ENCODE data around the gene IYD. TPM values are rescaled to one million over a fixed set of nuclear protein-coding genes. Genes with fewer than 3 reads are reported as not detected.
A peak's percentile ranks its signal among the peaks of the same experiment; 100 is the strongest.

IYD gene, protein sequence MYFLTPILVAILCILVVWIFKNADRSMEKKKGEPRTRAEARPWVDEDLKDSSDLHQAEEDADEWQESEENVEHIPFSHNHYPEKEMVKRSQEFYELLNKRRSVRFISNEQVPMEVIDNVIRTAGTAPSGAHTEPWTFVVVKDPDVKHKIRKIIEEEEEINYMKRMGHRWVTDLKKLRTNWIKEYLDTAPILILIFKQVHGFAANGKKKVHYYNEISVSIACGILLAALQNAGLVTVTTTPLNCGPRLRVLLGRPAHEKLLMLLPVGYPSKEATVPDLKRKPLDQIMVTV
- under 1 TPM; 0.09 to 0.75 (median 0.26) TPM for total RNA-seq
- polyA plus RNA-seq: under 1 TPM in 1 of 2 donors, not detected in 1; 0.12 TPM

GRCh38 chr6:150368762-150369161 is at the start of gene IYD:
Gene IYD (plus strand): TSS chr6:150369012. CDS start chr6:150369032, 20 bp downstream.
- TF ChIP-seq, protein P1, sequence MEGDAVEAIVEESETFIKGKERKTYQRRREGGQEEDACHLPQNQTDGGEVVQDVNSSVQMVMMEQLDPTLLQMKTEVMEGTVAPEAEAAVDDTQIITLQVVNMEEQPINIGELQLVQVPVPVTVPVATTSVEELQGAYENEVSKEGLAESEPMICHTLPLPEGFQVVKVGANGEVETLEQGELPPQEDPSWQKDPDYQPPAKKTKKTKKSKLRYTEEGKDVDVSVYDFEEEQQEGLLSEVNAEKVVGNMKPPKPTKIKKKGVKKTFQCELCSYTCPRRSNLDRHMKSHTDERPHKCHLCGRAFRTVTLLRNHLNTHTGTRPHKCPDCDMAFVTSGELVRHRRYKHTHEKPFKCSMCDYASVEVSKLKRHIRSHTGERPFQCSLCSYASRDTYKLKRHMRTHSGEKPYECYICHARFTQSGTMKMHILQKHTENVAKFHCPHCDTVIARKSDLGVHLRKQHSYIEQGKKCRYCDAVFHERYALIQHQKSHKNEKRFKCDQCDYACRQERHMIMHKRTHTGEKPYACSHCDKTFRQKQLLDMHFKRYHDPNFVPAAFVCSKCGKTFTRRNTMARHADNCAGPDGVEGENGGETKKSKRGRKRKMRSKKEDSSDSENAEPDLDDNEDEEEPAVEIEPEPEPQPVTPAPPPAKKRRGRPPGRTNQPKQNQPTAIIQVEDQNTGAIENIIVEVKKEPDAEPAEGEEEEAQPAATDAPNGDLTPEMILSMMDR (IDR thresholded peaks at IDR 0.05): no peak
- intact Hi-C loops (cut with DNase I): no loop called here
- ATAC-seq: peak in 3 of 4 donors; percentile 40 to 65 (median 52)
- Histone ChIP-seq H3K4me3 (no peak within 1 kb of the TSS), H3K36me3 (no peaks in the 10 kb centered on the region), H3K4me1 (no peaks in the 10 kb centered on the region), H3K9me3 (no peaks in the 10 kb centered on the region), H3K27me3 (no peaks in the 10 kb centered on the region), H3K27ac (no peak within 1 kb of the TSS)
- FAIRE-seq: no peak
- WGBS, 2 donors: 41 to 45% methylated on average over 8 of the region's 8 CpGs
- peak in 1 of 6 donors; percentile 12 for DNase-seq

DNA sequence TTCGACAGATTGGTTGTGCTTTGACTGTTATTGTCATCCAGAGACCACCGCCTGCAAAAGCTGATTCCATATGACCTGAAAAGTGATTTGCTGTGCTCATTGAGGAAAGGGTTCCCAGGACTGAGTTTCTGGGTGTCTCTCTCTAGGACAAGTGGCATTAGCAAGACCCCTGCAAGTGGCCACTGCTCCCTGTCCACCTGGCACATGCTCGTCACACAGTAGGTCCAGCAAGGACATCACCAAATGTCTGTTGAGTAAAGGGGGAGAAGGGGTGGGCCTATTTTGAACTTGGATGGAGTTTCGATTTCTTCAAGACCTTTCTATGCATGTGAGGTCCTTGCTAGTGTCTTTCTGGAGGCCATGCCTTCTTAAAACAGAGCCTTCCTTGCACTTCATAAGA is 48.9 kb upstream of the IYD start:
- FAIRE-seq (no peak), DNase-seq (no peak), ATAC-seq (no peak)
- no peak overlapping the region for H3K27ac ChIP-seq
- no peaks in the 10 kb centered on the region for H3K9me3 ChIP-seq
- H3K4me3 ChIP-seq: no peak overlapping the region
- TF ChIP-seq, protein P1 (IDR thresholded peaks at IDR 0.05): no peak
- 85 to 96% methylated on average over 4 of the region's 4 CpGs for WGBS, 2 donors
- intact Hi-C loops (cut with DNase I): no loop called here
- H3K36me3 ChIP-seq: no peaks in the 10 kb centered on the region
- H3K4me1 ChIP-seq: no peaks in the 10 kb centered on the region
- H3K27me3 ChIP-seq: no peaks in the 10 kb centered on the region

DNA sequence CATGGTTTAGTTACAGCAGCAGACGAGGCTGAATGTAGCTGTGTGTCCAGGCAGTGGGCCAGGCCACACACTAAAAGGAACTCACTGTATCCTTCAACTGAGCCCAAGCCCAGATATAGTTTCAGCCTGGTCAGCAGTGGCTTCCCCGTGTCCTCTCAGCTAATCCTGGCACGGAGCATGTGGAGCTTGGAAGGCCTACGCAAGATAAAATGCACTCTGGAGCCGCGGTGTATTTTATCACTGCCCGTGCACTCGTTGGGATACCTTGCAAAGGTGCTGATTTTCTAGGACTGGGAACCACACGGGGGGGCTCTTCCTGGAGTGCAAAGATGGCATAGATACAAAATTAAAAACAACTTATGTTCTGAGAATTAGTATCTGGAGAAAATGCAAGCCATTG is 48.4 kb upstream of the IYD start:
- ATAC-seq (peak in 1 of 4 donors; percentile 34), FAIRE-seq (no peak), DNase-seq (no peak)
- H3K4me1 ChIP-seq: no peaks in the 10 kb centered on the region
- H3K36me3 ChIP-seq: no peaks in the 10 kb centered on the region
- 64 to 78% methylated on average over 9 of the region's 9 CpGs for WGBS, 2 donors
- H3K9me3 ChIP-seq: no peaks in the 10 kb centered on the region
- H3K4me3 ChIP-seq: no peak overlapping the region
- no peak overlapping the region for H3K27ac ChIP-seq
- intact Hi-C loops (cut with DNase I): no loop called here
- no peaks in the 10 kb centered on the region for H3K27me3 ChIP-seq
- TF ChIP-seq, protein P1 (IDR thresholded peaks at IDR 0.05): no peak

- H3K27me3 ChIP-seq: no peaks in the 10 kb centered on the region
- no peak for DNase-seq
- no peak for FAIRE-seq
- TF ChIP-seq, protein P1 (IDR thresholded peaks at IDR 0.05): no peak
- no peak overlapping the region for H3K27ac ChIP-seq
- no peak for ATAC-seq
- 70 to 76% methylated on average over 6 of the region's 6 CpGs for WGBS, 2 donors
- H3K4me3 ChIP-seq: no peak overlapping the region
- H3K4me1 ChIP-seq: no peaks in the 10 kb centered on the region
- no peaks in the 10 kb centered on the region for H3K36me3 ChIP-seq
- intact Hi-C loops (cut with DNase I): no loop called here
- H3K9me3 ChIP-seq: no peaks in the 10 kb centered on the region
Measured at GRCh38 chr6:150322466-150322871, 46.3 kb upstream of the IYD start.

DNA sequence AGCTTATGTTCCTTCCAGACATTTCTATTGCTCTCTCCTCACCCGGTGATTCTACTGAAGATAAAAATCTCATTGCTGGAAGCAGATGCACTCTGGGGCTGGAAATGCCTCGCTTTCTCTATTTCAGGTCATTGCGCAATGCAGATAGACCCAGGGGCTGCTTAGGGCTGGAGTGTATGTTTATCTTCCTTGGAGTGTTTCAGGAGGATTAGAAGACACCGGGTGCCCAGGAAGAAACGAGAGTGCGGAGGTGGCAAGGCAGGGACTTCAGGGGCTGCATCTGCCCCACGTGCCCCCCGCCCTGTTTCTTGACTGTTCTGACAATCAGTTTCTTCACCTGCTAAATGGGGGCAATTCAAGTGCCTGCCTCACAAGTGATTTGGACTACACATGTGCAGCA is 45.6 kb upstream of the IYD start:
- intact Hi-C loops (cut with DNase I): no loop called here
- WGBS, 2 donors: 81 to 88% methylated on average over 8 of the region's 8 CpGs
- TF ChIP-seq, protein P1 (IDR thresholded peaks at IDR 0.05): no peak
- Histone ChIP-seq H3K27me3 (no peaks in the 10 kb centered on the region), H3K9me3 (no peaks in the 10 kb centered on the region), H3K4me1 (no peaks in the 10 kb centered on the region), H3K27ac (no peak overlapping the region), H3K4me3 (no peak overlapping the region), H3K36me3 (no peaks in the 10 kb centered on the region)
- DNase-seq: no peak
- no peak for FAIRE-seq
- ATAC-seq: no peak
